Keratinocyte (primary cell): ENCODE data around the gene C2CD2L. TPM values are rescaled to one million over a fixed set of nuclear protein-coding genes. Genes with fewer than 3 reads are reported as not detected.

ENCODE experiments used
- DNase-seq: peaks from one replicate; pipeline ENCODE4 v3.0.0-alpha.2; 2011; ENCODE audit warnings: low read depth, missing footprints, low spot score
- FAIRE-seq: peaks from 2 replicates; lab custom pipeline; 2011; peaks lifted over from hg19 to GRCh38; lab: Jason Lieb, UNC
- H2AFZ ChIP-seq: 2 replicates; pipeline ENCODE4 v1.6.0; 2012; ENCODE audit warnings: low read length, control low read depth, inconsistent platforms; ENCODE audit not compliant: control insufficient read depth
- H3K27ac ChIP-seq: 2 replicates; pipeline ENCODE4 v1.5.1; 2011; ENCODE audit warnings: low read length; ENCODE audit not compliant: control insufficient read depth, insufficient read depth
- H3K27me3 ChIP-seq: 3 replicates; pipeline ENCODE4 v1.6.0; 2011; ENCODE audit warnings: low read length; ENCODE audit not compliant: control insufficient read depth, insufficient read depth; ENCODE audit errors: extremely low read depth
- H3K36me3 ChIP-seq, 2 experiments: 2 replicates in 1 of 2; 3 replicates in 1 of 2; pipeline ENCODE4 v1.5.1; 2011; ENCODE audit warnings: low read length in 2 of 2, mild to moderate bottlenecking in 1 of 2; ENCODE audit not compliant: control insufficient read depth in 2 of 2, insufficient read depth in 2 of 2; ENCODE audit errors: extremely low read depth in 1 of 2
- H3K4me1 ChIP-seq: 3 replicates; pipeline ENCODE4 v1.5.1; 2011; ENCODE audit warnings: low read length; ENCODE audit not compliant: control insufficient read depth, insufficient read depth; ENCODE audit errors: extremely low read depth
- H3K4me2 ChIP-seq: 3 replicates; pipeline ENCODE4 v1.6.0; 2011; ENCODE audit warnings: low read depth, low read length; ENCODE audit not compliant: control insufficient read depth, insufficient read depth; ENCODE audit errors: extremely low read depth
- H3K4me3 ChIP-seq, 3 experiments: fragments of 200-600 bp in 1 of 3; sonication (generic) in 1 of 3; 2 replicates in 2 of 3; 3 replicates in 1 of 3; pipeline ENCODE4 v1.5.1; 2011 to 2016; ENCODE audit warnings: low read length in 3 of 3, mild to moderate bottlenecking in 3 of 3, control low read depth in 2 of 3, inconsistent platforms in 1 of 3, low read depth in 1 of 3, mixed read lengths in 1 of 3, mixed run types in 1 of 3, moderate library complexity in 1 of 3; ENCODE audit not compliant: control insufficient read depth in 2 of 3, insufficient read depth in 2 of 3; ENCODE audit errors: extremely low read depth in 1 of 3
- H3K79me2 ChIP-seq: 2 replicates; pipeline ENCODE4 v1.6.0; 2012; ENCODE audit warnings: low read length; ENCODE audit not compliant: control insufficient read depth, insufficient read depth
- H3K9ac ChIP-seq: 3 replicates; pipeline ENCODE4 v1.6.0; 2011; ENCODE audit warnings: low read length; ENCODE audit not compliant: control insufficient read depth, insufficient read depth; ENCODE audit errors: extremely low read depth
- H3K9me1 ChIP-seq: 3 replicates; pipeline ENCODE4 v1.6.0; 2011; ENCODE audit warnings: low read length; ENCODE audit not compliant: control insufficient read depth, insufficient read depth; ENCODE audit errors: extremely low read depth
- H3K9me3 ChIP-seq: 2 replicates; pipeline ENCODE4 v1.5.1; 2012; ENCODE audit warnings: low read depth, low read length; ENCODE audit not compliant: control insufficient read depth
- H4K20me1 ChIP-seq: 3 replicates; pipeline ENCODE4 v1.6.0; 2011; ENCODE audit warnings: low read length; ENCODE audit not compliant: control insufficient read depth, insufficient read depth; ENCODE audit errors: extremely low read depth
- EZH2 ChIP-seq: IDR thresholded peaks from one replicate; pipeline ENCODE4 v1.6.1; 2012; ENCODE audit warnings: inconsistent platforms, mild to moderate bottlenecking, low read length, moderate library complexity
- dilution Hi-C: fragments of 300-500 bp; cut with MboI; formaldehyde crosslinking; loops from one replicate; pipeline ENCODE4 v1.7.0; 2020; ENCODE audit warnings: low sequenced_read_pairs; ENCODE audit not compliant: extremely low pct_ligation_motif_present
- polyA plus RNA-seq, 5 experiments: library from polyadenylated mRNA; depleted of rRNA in 3 of 5; stranded (reverse) in 3 of 5; stranded (forward) in 1 of 5; unstranded in 1 of 5; fragments of >200 nt; gene quantifications; 1 replicate in 1 of 5; 2 replicates in 3 of 5; 3 replicates in 1 of 5; pipeline versions ENCODE4 v1.2.1 to v1.2.3, GENCODE V29; 2011 to 2012; ENCODE audit warnings: missing spikeins in 2 of 5, low read depth in 1 of 5, low replicate concordance in 1 of 5
- TF ChIP-seq, protein P1 (sequence below), 3 experiments: IDR thresholded peaks in 1 of 3; conservative IDR thresholded peaks in 1 of 3; optimal IDR thresholded peaks in 1 of 3; 2 replicates in 2 of 3; 3 replicates in 1 of 3; pipeline versions ENCODE3 to v1.5.1; 2011; ENCODE audit warnings: low read length in 3 of 3, mild to moderate bottlenecking in 3 of 3, moderate library complexity in 2 of 3, control low read depth in 1 of 3, inconsistent platforms in 1 of 3; ENCODE audit not compliant: insufficient read depth in 2 of 3; ENCODE audit errors: extremely low read depth in 1 of 3

The C2CD2L gene
- polyA plus RNA-seq, 1 donor (not counting 4 experiments of a cell fraction or from before 2014, with no cell fraction given) = 2.9 TPM

DNA sequence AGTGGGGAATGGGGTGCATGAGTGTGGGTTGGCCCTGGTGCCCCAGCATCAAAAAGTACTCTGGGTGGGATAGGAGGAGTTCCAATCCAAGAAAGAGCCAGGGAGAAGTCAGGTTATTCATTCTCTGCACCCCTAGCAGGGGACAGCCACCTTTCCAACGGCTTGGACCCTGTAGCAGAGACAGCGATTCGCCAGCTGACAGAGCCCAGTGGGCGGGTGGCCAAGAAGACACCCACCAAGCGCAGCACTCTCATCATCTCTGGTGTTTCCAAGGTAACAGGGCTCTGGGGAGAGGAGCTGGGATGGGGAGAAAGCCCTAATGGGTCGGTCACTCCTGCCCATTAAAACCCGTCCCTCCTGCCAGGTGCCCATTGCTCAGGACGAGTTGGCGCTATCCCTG is 6.6 kb downstream of the C2CD2L start:
- Histone ChIP-seq H3K36me3 (peaks cover 7 to 19% of the 10 kb centered on the region in 2 experiments), H3K9ac (no peak overlapping the region)
- dilution Hi-C loops = no loop called here

DNA sequence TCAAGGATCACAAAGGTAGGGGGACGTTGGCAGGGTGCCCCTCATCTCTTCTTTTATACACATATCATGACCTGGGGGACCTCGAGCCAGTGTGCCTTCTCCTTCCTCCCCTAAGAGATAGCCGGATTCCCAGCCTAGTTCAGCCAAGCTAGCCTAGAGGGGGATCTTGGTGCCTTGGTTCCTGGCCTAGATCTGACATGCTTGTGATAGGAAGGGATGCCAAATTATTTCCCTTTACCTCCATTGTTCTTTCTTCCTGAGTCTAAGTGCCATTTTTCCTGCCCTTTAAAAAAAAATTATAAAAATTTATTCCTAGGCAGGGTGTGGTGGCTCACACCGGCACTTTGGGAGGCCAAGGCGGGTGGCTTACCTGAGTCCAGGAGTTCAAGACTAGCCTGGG is 7.2 kb downstream of the C2CD2L start:
- Histone ChIP-seq H3K4me3 (no peak overlapping the region), H3K9ac (no peak overlapping the region), H3K27ac (no peak overlapping the region), H4K20me1 (no peaks in the 10 kb centered on the region), H3K36me3 (peaks cover 7 to 19% of the 10 kb centered on the region in 2 experiments), H3K27me3 (no peaks in the 10 kb centered on the region), H3K9me1 (no peaks in the 10 kb centered on the region), H3K9me3 (no peaks in the 10 kb centered on the region), H3K4me2 (no peak overlapping the region), H3K79me2 (no peaks in the 10 kb centered on the region), H2AFZ (no peak overlapping the region), H3K4me1 (peaks cover 4% of the 10 kb centered on the region)
- dilution Hi-C loops = no loop called here
- DNase-seq (no peak), FAIRE-seq (no peak)
- no peak for TF ChIP-seq EZH2
- TF ChIP-seq, protein P1, sequence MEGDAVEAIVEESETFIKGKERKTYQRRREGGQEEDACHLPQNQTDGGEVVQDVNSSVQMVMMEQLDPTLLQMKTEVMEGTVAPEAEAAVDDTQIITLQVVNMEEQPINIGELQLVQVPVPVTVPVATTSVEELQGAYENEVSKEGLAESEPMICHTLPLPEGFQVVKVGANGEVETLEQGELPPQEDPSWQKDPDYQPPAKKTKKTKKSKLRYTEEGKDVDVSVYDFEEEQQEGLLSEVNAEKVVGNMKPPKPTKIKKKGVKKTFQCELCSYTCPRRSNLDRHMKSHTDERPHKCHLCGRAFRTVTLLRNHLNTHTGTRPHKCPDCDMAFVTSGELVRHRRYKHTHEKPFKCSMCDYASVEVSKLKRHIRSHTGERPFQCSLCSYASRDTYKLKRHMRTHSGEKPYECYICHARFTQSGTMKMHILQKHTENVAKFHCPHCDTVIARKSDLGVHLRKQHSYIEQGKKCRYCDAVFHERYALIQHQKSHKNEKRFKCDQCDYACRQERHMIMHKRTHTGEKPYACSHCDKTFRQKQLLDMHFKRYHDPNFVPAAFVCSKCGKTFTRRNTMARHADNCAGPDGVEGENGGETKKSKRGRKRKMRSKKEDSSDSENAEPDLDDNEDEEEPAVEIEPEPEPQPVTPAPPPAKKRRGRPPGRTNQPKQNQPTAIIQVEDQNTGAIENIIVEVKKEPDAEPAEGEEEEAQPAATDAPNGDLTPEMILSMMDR (optimal IDR thresholded peaks at IDR 0.05 in 1 of 3, IDR thresholded peaks at IDR 0.05 in 1 of 3, conservative IDR thresholded peaks at IDR 0.05 in 1 of 3; ENCODE audit: extremely low read depth in 1 of 3, insufficient read depth in 2 of 3, low read length in 3 of 3) = no peak

More for the DNA sequence above, 6.6 kb downstream of the C2CD2L start:
- H3K9me3 ChIP-seq = no peaks in the 10 kb centered on the region
- H3K4me3 ChIP-seq = no peak overlapping the region
- peaks cover 3% of the 10 kb centered on the region for H3K79me2 ChIP-seq
- H3K4me1 ChIP-seq = peaks cover 7% of the 10 kb centered on the region
- no peak overlapping the region for H3K27ac ChIP-seq
- peaks cover 3% of the 10 kb centered on the region for H3K9me1 ChIP-seq
- DNase-seq (no peak), FAIRE-seq (no peak)
- no peak overlapping the region for H3K4me2 ChIP-seq
- H3K27me3 ChIP-seq = no peaks in the 10 kb centered on the region
- H2AFZ ChIP-seq = no peak overlapping the region
- TF ChIP-seq, protein P1 (optimal IDR thresholded peaks at IDR 0.05 in 1 of 3, IDR thresholded peaks at IDR 0.05 in 1 of 3, conservative IDR thresholded peaks at IDR 0.05 in 1 of 3; ENCODE audit: extremely low read depth in 1 of 3, insufficient read depth in 2 of 3, low read length in 3 of 3) = no peak
- no peak for TF ChIP-seq EZH2
- no peaks in the 10 kb centered on the region for H4K20me1 ChIP-seq
